Measurements from ENCODE around the gene OR10H1.

GRCh38 chr19:15864824-15865223 lies 49.4 kb upstream of the OR10H1 start:
- no peak for TF ChIP-seq CTCF (IDR thresholded peaks at IDR 0.05)
- TF ChIP-seq EZH2 (IDR thresholded peaks at IDR 0.05), result no peak
- TF ChIP-seq EZH2phosphoT487 (IDR thresholded peaks at IDR 0.05), result no peak

Data from neural progenitor cell (in vitro differentiated cells).